Left ventricle myocardium inferior (tissue), 1 donor: ENCODE data around the gene KCP. TPM values are rescaled to one million over a fixed set of nuclear protein-coding genes. Genes with fewer than 3 reads are reported as not detected.

Experiments
- DNase-seq: peaks from one replicate; pipeline ENCODE4 v3.0.0-alpha.2; 2020
- H3K27ac ChIP-seq: fragments of 200-600 bp; replicated peaks from 2 replicates; pipeline ENCODE4 v1.8.0; 2021
- H3K27me3 ChIP-seq: fragments of 200-600 bp; 2 replicates; pipeline ENCODE4 v1.8.0; 2021; ENCODE audit warnings: low read depth
- H3K36me3 ChIP-seq: fragments of 200-600 bp; 2 replicates; pipeline ENCODE4 v1.8.0; 2021
- H3K4me1 ChIP-seq: fragments of 200-600 bp; 2 replicates; pipeline ENCODE4 v1.8.0; 2021
- H3K4me3 ChIP-seq: fragments of 200-600 bp; 2 replicates; pipeline ENCODE4 v1.8.0; 2021; ENCODE audit warnings: mild to moderate bottlenecking, moderate library complexity
- H3K9me3 ChIP-seq: fragments of 200-600 bp; replicated peaks from 2 replicates; pipeline ENCODE4 v1.8.0; 2021
- CTCF ChIP-seq: fragments of 200-600 bp; IDR thresholded peaks from 2 replicates; pipeline ENCODE4 v1.8.0; 2021; ENCODE audit warnings: antibody characterized with exemption, mild to moderate bottlenecking, borderline replicate concordance
- intact Hi-C: fragments of 100-400 bp; cut with micrococcal nuclease; formaldehyde crosslinking; loops from one replicate; pipeline ENCODE4 v1.11.0; 2022
- total RNA-seq: library from RNA; stranded (reverse); fragmentation: NEBNext Ultra II Directional; extraction: Animal tissue kit (Norgen Biotek cat#: 25700); gene quantifications from one replicate; pipeline ENCODE4 v1.2.1, GENCODE V29; 2021
- donor health status: DM: no; HTN: yes; CAD: no; lungs with severe emphysema.

KCP gene
- total RNA-seq, 1 donor from 2014 or later, result 0.19 TPM

GRCh38 chr7:128869944-128870285 is 40.6 kb downstream of the KCP start:
- H3K36me3 ChIP-seq, result peaks cover 14% of the 10 kb centered on the region
- no peaks in the 10 kb centered on the region for H3K9me3 ChIP-seq
- no peak for DNase-seq
- H3K4me1 ChIP-seq, result peaks cover 22% of the 10 kb centered on the region
- H3K27me3 ChIP-seq, result peaks cover 10% of the 10 kb centered on the region
- no peak for TF ChIP-seq CTCF
- intact Hi-C loops, result loop anchor here (10.0 kb wide), 1 partner anchor 265 kb away; no protein-coding TSS in a partner anchor
- no peak overlapping the region for H3K27ac ChIP-seq
- H3K4me3 ChIP-seq, result peak overlapping the region; percentile 74

GRCh38 chr7:128869138-128869943 is 41.2 kb downstream of the KCP start:
- H3K36me3 ChIP-seq, result peaks cover 17% of the 10 kb centered on the region
- intact Hi-C loops, result no loop called here
- TF ChIP-seq CTCF, result peak; percentile 33
- H3K4me1 ChIP-seq, result peaks cover 22% of the 10 kb centered on the region
- peaks cover 10% of the 10 kb centered on the region for H3K27me3 ChIP-seq
- H3K4me3 ChIP-seq, result peak overlapping the region; percentile 74
- no peaks in the 10 kb centered on the region for H3K9me3 ChIP-seq
- peak; percentile 42 for DNase-seq
- no peak overlapping the region for H3K27ac ChIP-seq

DNA sequence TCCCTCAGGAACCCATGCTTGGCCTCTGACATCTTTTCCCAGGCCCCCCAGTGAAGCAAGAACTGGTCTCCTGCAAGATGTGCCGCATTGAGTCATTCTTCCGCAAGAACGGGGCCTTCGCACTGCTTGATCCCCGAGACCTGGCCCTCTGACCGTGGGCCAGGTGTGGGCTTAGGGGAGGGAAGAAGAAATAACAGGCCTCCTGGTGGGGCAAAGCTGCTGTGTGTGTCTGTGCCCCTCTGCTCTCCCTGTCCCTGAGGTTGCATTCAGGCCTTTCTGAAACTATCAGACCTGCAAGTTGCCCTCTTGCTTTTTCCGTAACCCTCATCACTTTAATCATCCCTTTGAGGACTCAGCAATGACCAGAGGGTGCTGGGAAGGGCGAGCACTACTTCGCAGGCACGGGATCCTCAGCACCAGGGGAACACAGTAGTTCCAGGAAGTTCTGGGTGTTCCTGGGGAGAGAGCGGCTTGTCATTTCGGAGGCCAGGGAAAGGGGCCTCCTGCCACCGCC is 41.8 kb downstream of the KCP start:
- no peak for TF ChIP-seq CTCF
- Histone ChIP-seq H3K27me3 (peaks cover 10% of the 10 kb centered on the region), H3K27ac (no peak overlapping the region), H3K36me3 (peaks cover 17% of the 10 kb centered on the region), H3K4me3 (peak overlapping the region; percentile 74), H3K9me3 (no peaks in the 10 kb centered on the region), H3K4me1 (peaks cover 29% of the 10 kb centered on the region)
- DNase-seq, result no peak
- intact Hi-C loops, result no loop called here

DNA sequence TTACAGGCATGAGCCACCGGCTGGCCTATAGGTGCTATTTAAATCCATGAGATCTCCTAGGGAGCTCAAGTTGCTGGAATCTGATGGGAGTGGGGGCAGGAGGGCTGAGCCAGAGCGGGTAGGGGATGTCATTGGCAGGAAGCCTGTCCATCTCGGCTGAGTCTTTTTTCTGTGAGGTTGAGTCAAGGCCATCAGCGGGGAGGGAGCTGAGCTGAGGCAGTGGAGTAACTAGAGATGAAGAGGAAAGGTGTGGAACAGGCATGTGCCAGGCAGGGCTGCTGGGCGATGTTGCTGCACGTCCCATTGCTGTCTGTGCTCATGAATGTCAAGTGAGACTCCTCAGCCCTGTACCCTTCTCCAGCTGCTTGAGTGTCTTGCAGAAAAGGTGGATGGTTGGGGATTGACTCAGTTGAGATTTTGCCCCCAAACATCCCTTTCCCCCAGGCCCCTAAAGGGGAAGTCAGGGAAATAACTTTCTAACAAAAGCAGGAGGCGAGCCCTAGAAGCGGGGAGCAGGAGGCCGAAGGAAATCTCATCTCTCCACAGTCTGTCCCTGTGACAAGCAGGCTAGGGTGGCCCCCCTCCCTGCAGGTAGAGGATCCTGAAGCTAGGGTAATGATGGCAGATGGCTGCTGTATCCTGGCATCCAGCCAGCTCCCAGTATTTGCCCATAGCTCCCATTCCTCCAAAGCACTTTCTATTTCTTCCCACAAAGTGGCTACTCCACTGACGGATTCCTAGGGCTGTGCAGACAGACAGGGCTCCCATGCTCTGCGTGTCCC is 42.5 kb downstream of the KCP start:
- DNase-seq, result no peak
- peaks cover 35% of the 10 kb centered on the region for H3K4me1 ChIP-seq

More for the DNA sequence above, 42.5 kb downstream of the KCP start:
- TF ChIP-seq CTCF, result no peak
- Histone ChIP-seq H3K36me3 (peaks cover 17% of the 10 kb centered on the region), H3K9me3 (no peaks in the 10 kb centered on the region), H3K27me3 (peaks cover 10% of the 10 kb centered on the region), H3K4me3 (no peak overlapping the region), H3K27ac (no peak overlapping the region)
- intact Hi-C loops, result no loop called here
